GM12875 (cell line): Measurements from ENCODE around the gene ZNRF3.

Source experiments
- H3K4me3 ChIP-seq: one replicate; pipeline ENCODE4 v1.5.1; 2011; ENCODE audit warnings: low read depth, low read length, control low read depth
- TF ChIP-seq, protein P1 (sequence below): IDR thresholded peaks from 2 replicates; pipeline ENCODE4 v1.5.1; 2011; ENCODE audit warnings: low read depth, mild to moderate bottlenecking, control low read depth, inconsistent platforms, low read length, moderate library complexity, borderline replicate concordance; ENCODE audit not compliant: insufficient read depth

ZNRF3 gene

GRCh38 chr22:28915969-28916368 is 32.6 kb downstream of the ZNRF3 start:
- TF ChIP-seq, protein P1, sequence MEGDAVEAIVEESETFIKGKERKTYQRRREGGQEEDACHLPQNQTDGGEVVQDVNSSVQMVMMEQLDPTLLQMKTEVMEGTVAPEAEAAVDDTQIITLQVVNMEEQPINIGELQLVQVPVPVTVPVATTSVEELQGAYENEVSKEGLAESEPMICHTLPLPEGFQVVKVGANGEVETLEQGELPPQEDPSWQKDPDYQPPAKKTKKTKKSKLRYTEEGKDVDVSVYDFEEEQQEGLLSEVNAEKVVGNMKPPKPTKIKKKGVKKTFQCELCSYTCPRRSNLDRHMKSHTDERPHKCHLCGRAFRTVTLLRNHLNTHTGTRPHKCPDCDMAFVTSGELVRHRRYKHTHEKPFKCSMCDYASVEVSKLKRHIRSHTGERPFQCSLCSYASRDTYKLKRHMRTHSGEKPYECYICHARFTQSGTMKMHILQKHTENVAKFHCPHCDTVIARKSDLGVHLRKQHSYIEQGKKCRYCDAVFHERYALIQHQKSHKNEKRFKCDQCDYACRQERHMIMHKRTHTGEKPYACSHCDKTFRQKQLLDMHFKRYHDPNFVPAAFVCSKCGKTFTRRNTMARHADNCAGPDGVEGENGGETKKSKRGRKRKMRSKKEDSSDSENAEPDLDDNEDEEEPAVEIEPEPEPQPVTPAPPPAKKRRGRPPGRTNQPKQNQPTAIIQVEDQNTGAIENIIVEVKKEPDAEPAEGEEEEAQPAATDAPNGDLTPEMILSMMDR: no peak
- H3K4me3 ChIP-seq: no peak overlapping the region

DNA sequence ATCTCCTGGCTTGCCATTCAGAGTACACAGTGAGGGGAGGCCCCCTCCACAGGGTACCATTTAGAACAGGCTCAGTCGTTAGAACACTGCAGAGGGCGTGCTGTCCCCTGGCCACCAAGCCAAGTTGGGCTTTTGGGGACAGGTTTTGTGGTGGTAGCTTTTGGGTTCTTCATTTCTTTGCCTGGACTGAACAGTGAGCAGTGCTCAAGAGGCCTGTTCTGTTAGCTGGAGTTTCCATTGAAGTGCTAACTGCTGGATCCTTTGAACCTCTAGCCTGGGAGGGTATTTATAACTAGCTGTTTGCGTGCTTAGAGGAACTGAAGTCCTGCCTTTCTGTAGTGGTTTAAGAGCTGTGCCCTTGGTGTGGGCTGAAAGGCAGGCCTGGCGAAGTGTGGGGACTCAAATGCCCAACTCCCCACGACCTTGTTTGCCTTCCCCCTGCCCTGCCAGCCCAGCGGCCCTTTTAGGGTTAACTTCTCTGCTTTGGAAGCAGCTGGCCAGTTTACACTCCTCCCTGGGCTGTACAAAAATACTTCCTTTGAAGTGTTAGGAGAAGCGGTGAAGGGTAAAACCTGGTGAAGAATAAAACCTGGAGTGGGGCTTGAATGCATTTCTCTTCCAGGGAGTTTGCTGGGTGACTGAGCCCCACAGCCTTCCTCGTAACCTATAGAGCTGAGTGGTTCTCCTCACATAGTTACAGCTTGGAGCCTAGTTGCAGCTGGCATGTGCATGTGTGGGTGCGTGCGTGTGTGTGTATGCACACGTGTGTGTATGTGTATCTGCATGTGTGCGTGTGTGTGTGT is 34.6 kb downstream of the ZNRF3 start:
- TF ChIP-seq, protein P1: no peak
- no peak overlapping the region for H3K4me3 ChIP-seq

DNA sequence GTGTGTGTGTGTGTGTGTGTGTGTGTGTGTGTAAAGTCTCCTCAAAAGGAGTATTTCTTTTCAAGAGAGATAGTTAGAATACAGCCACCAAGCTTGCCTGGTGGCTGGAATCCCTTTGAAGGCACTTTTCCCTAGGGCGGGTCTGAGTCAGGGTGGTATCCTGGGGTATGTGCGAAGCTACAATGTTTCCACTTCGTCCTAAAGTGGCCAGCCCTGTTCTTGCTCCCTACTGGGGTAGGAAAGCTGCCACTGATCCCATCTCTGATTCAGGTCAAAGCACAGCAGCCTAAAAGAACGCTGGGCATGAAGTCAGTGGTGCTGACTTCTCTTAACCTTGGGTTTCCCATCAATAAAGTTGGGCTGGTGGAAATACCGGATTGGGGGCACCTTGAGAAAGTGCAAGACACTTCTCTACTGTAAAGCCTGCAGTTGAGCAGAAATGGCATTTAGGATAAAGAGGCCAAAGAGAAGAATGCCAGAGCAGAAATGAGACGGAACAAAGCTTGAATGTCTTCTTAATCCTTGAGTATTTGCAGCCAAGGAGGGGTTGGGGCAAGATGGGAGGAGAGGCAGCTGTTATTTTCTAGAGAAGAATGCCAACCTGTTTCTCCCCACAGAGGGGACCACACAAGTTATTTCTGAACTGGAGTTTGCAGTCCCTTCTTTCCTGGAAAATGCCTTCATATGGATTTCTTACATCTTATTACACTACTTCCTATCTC is 35.3 kb downstream of the ZNRF3 start:
- H3K4me3 ChIP-seq: no peak overlapping the region
- TF ChIP-seq, protein P1: no peak

DNA sequence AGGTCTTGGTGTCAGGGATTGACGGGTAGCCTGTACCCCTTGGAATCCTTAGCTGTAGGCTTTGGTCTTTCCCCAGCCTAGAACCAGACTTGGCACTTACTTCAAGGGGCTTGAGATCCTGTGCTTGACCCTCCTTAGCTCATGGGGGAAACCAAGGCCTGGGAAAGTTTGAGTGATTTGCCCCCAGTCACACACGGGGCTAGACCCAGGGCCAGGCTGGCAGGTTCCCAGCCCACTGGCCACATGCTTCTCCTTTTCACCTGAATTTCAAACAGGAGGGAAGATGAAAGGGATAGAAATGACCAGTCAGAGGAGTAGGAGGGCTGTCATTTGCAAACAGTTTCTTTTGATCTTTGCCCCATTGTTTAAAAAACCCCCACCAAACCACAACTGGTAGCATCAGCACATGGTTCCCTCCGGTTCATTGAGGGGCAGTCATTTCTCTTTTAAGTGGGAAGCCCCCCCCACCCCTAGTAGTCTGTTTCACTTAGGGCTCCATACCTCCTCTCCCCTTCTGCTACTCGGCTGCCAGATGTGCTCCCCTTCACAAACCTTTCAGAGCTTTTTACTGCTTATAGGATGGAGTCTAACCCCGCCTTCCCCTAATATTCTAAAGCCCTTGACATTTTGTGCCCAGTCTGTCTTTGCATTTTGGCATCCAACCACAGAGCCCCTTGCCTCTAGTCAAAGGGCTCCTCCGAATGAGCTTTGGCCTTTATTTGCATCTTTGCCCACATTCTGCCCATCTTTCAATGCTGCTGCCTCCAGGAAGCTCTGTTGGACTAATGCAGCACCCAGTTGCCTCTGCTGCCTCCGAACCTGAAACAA is 37.6 kb downstream of the ZNRF3 start:
- H3K4me3 ChIP-seq: no peak overlapping the region
- TF ChIP-seq, protein P1: no peak

GRCh38 chr22:28921585-28921879 is 38.2 kb downstream of the ZNRF3 start:
- TF ChIP-seq, protein P1: no peak
- H3K4me3 ChIP-seq: no peak overlapping the region

DNA sequence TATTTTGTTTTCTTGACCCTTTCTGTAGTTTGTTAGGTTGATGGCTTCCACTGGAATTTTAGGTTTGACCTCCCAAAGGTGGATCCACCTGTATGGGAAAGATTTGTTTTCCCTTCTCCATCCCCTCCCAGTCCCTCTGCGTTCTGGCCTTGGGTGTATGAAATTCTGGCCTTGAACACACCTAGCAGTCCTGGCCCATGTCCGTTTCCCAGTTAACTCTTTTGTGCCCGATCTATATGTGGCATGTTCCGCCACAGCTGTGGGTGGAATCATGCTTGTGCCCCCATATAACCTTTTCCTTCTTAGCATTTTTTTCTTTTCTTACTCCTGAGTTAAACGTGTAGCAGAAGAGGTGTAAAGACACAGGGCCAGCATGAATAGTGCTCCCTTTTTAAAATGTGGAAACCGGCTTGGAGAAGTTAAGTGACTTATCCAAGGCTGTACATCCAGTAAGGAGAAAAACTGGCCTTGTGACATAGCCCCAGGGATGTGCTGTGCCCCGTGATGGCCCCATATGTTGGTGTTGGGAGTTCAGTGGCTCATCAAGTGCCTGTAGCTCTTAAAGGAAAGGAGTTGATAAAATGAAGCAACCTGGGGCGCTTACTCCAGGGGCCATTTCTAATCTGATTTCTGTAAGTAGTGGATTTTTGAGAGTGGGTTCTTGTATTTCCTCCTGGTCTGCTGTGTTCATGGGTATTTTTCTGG is 39.3 kb downstream of the ZNRF3 start:
- TF ChIP-seq, protein P1: no peak

More for the DNA sequence above, 39.3 kb downstream of the ZNRF3 start:
- H3K4me3 ChIP-seq: no peak overlapping the region
